Fibroblast of lung (primary cell): ENCODE data around the gene ZBTB16. TPM values are rescaled to one million over a fixed set of nuclear protein-coding genes. Genes with fewer than 3 reads are reported as not detected.

Source experiments
- DNase-seq, 2 donors: peaks; one replicate each; pipeline versions ENCODE4 v3.0.0 to v3.0.0-alpha.2; 2010; ENCODE audit warnings: low read depth in 2 of 2
- H2AFZ ChIP-seq: 2 replicates; pipeline ENCODE4 v1.5.1; 2012; ENCODE audit warnings: low read length, control low read depth, inconsistent platforms
- H3K27ac ChIP-seq: 2 replicates; pipeline ENCODE4 v1.5.1; 2011; ENCODE audit warnings: low read length, control low read depth; ENCODE audit not compliant: insufficient read depth
- H3K27me3 ChIP-seq: 2 replicates; pipeline ENCODE4 v1.5.1; 2011; ENCODE audit warnings: mild to moderate bottlenecking, low read length; ENCODE audit not compliant: control insufficient read depth, insufficient read depth
- H3K36me3 ChIP-seq: 2 replicates; pipeline ENCODE4 v1.5.1; 2011; ENCODE audit warnings: low read length; ENCODE audit not compliant: control insufficient read depth, insufficient read depth
- H3K4me1 ChIP-seq: 2 replicates; pipeline ENCODE4 v1.5.1; 2011; ENCODE audit warnings: low read length; ENCODE audit not compliant: control insufficient read depth, insufficient read depth; ENCODE audit errors: extremely low read depth
- H3K4me2 ChIP-seq: 2 replicates; pipeline ENCODE4 v1.5.1; 2011; ENCODE audit warnings: low read length, control low read depth; ENCODE audit not compliant: insufficient read depth; ENCODE audit errors: extremely low read depth
- H3K4me3 ChIP-seq, 4 experiments: fragments of 200-600 bp in 1 of 4; sonication (generic) in 1 of 4; replicated peaks in 1 of 4; 2 replicates each; pipeline ENCODE4 v1.5.1; 2011 to 2016; ENCODE audit warnings: low read length in 4 of 4, low read depth in 3 of 4, mild to moderate bottlenecking in 3 of 4, control low read depth in 2 of 4, inconsistent platforms in 1 of 4, mixed read lengths in 1 of 4; ENCODE audit not compliant: insufficient read depth in 1 of 4; ENCODE audit errors: control extremely low read depth in 1 of 4
- H3K79me2 ChIP-seq: 2 replicates; pipeline ENCODE4 v1.5.1; 2012; ENCODE audit warnings: mild to moderate bottlenecking, low read length, inconsistent platforms; ENCODE audit not compliant: control insufficient read depth, insufficient read depth
- H3K9ac ChIP-seq: 2 replicates; pipeline ENCODE4 v1.5.1; 2011; ENCODE audit warnings: mild to moderate bottlenecking, low read length, control low read depth; ENCODE audit not compliant: insufficient read depth
- H3K9me3 ChIP-seq: 2 replicates; pipeline ENCODE4 v1.5.1; 2012; ENCODE audit warnings: low read depth, low read length; ENCODE audit not compliant: control insufficient read depth, insufficient read depth
- H4K20me1 ChIP-seq: 2 replicates; pipeline ENCODE4 v1.5.1; 2011; ENCODE audit warnings: low read length; ENCODE audit not compliant: control insufficient read depth, insufficient read depth; ENCODE audit errors: extremely low read depth
- CTCF ChIP-seq, 2 donors: IDR thresholded peaks in 1 of 2; conservative IDR thresholded peaks in 1 of 2; 1 replicate in 1 of 2; 2 replicates in 1 of 2; pipeline ENCODE4 v1.5.1; 2011 to 2012; ENCODE audit warnings: low read length in 2 of 2, control low read depth in 1 of 2, inconsistent platforms in 1 of 2, low read depth in 1 of 2, mild to moderate bottlenecking in 1 of 2
- EZH2 ChIP-seq: IDR thresholded peaks from 2 replicates; pipeline ENCODE4 v1.5.1; 2012; ENCODE audit warnings: low read length, control low read depth, mild to moderate bottlenecking; ENCODE audit errors: missing control alignments
- polyA plus RNA-seq, 2 donors: library from polyadenylated mRNA; depleted of rRNA in 1 of 2; stranded (reverse) in 1 of 2; unstranded in 1 of 2; fragments of >200 nt; gene quantifications; 2 replicates each; pipeline ENCODE4 v1.2.1, GENCODE V29; 2011 to 2012; ENCODE audit warnings: missing spikeins in 1 of 2
- total RNA-seq: library from RNA; depleted of rRNA; stranded (reverse); fragments of >200 nt; gene quantifications from 2 replicates; pipeline ENCODE4 v1.2.1, GENCODE V29; 2014

The ZBTB16 gene
- total and polyA plus RNA-seq, 2 donors (not counting 1 experiment from before 2014, with no cell fraction given) = not detected

- no peak overlapping the region for H2AFZ ChIP-seq
- H4K20me1 ChIP-seq = no peaks in the 10 kb centered on the region
- no peak for DNase-seq
- TF ChIP-seq EZH2 (no peak), CTCF (conservative IDR thresholded peaks at IDR 0.05 in 1 of 2, IDR thresholded peaks at IDR 0.05 in 1 of 2; ENCODE audit: low read depth in 1 of 2, low read length in 2 of 2) (no peak)
- no peaks in the 10 kb centered on the region for H3K36me3 ChIP-seq
- no peaks in the 10 kb centered on the region for H3K9me3 ChIP-seq
- peaks cover 25% of the 10 kb centered on the region for H3K27me3 ChIP-seq
- no peak overlapping the region for H3K9ac ChIP-seq
- no peak overlapping the region for H3K4me2 ChIP-seq
- no peaks in the 10 kb centered on the region for H3K79me2 ChIP-seq
- H3K4me3 ChIP-seq = no peak overlapping the region
- H3K27ac ChIP-seq = no peak overlapping the region
- H3K4me1 ChIP-seq = no peaks in the 10 kb centered on the region
Observed at GRCh38 chr11:114274637-114275036, 215.1 kb downstream of the ZBTB16 start.

GRCh38 chr11:114275280-114275679 is 215.8 kb downstream of the ZBTB16 start:
- H2AFZ ChIP-seq = no peak overlapping the region
- H4K20me1 ChIP-seq = no peaks in the 10 kb centered on the region
- H3K27ac ChIP-seq = no peak overlapping the region
- H3K9ac ChIP-seq = no peak overlapping the region
- TF ChIP-seq EZH2 (no peak), CTCF (conservative IDR thresholded peaks at IDR 0.05 in 1 of 2, IDR thresholded peaks at IDR 0.05 in 1 of 2; ENCODE audit: low read depth in 1 of 2, low read length in 2 of 2) (no peak)
- H3K27me3 ChIP-seq = peaks cover 25% of the 10 kb centered on the region
- DNase-seq = no peak
- no peak overlapping the region for H3K4me2 ChIP-seq
- no peak overlapping the region for H3K4me3 ChIP-seq
- no peaks in the 10 kb centered on the region for H3K9me3 ChIP-seq
- H3K79me2 ChIP-seq = no peaks in the 10 kb centered on the region
- no peaks in the 10 kb centered on the region for H3K36me3 ChIP-seq
- H3K4me1 ChIP-seq = peaks cover 2% of the 10 kb centered on the region

GRCh38 chr11:114276077-114276476 is 216.6 kb downstream of the ZBTB16 start:
- no peak for TF ChIP-seq CTCF (conservative IDR thresholded peaks at IDR 0.05 in 1 of 2, IDR thresholded peaks at IDR 0.05 in 1 of 2; ENCODE audit: low read depth in 1 of 2, low read length in 2 of 2)
- TF ChIP-seq EZH2 = no peak
- H3K9ac ChIP-seq = no peak overlapping the region
- no peak overlapping the region for H2AFZ ChIP-seq
- no peak for DNase-seq
- no peak overlapping the region for H3K4me2 ChIP-seq
- H3K27me3 ChIP-seq = peaks cover 25% of the 10 kb centered on the region
- H4K20me1 ChIP-seq = no peaks in the 10 kb centered on the region
- H3K79me2 ChIP-seq = no peaks in the 10 kb centered on the region
- H3K9me3 ChIP-seq = no peaks in the 10 kb centered on the region
- no peak overlapping the region for H3K27ac ChIP-seq
- H3K4me3 ChIP-seq = no peak overlapping the region
- H3K36me3 ChIP-seq = no peaks in the 10 kb centered on the region
- H3K4me1 ChIP-seq = peaks cover 4% of the 10 kb centered on the region
